Endothelial cell of umbilical vein (primary cell): ENCODE data around the gene IFITM10.

ENCODE experiments used
- CTCF ChIP-seq, 2 donors: IDR thresholded peaks; 1 replicate in 1 of 2; 2 replicates in 1 of 2; pipeline ENCODE4 v1.5.1; 2011; ENCODE audit warnings: low read length in 2 of 2, mild to moderate bottlenecking in 2 of 2, moderate library complexity in 2 of 2, control low read depth in 1 of 2, inconsistent platforms in 1 of 2, low read depth in 1 of 2; ENCODE audit not compliant: insufficient read depth in 1 of 2; ENCODE audit errors: extremely low read depth in 1 of 2
- EZH2 ChIP-seq: IDR thresholded peaks from 2 replicates; pipeline ENCODE4 v1.6.1; 2012; ENCODE audit warnings: borderline replicate concordance, low read depth, mild to moderate bottlenecking, moderate library complexity, low read length, inconsistent platforms; ENCODE audit not compliant: severe bottlenecking

- TF ChIP-seq CTCF (IDR thresholded peaks at IDR 0.05; ENCODE audit: extremely low read depth in 1 of 2, insufficient read depth in 1 of 2, low read depth in 1 of 2, low read length in 2 of 2) (no peak), EZH2 (no peak)
These were observed 45.0 kb downstream of the IFITM10 start for GRCh38 chr11:1705126-1706052.
